IPS DF 6.9 (cell line): ENCODE results near the gene PLAC9.

Source experiments
- DNase-seq: peaks from one replicate; pipeline ENCODE4 v3.0.0-alpha.2; 2013; ENCODE audit warnings: low read depth, low spot score
- H3K27ac ChIP-seq: one replicate; pipeline ENCODE4 v1.5.1; 2013; ENCODE audit warnings: low read length, control low read depth
- H3K27me3 ChIP-seq: 2 replicates; pipeline ENCODE4 v1.6.1; 2013; ENCODE audit warnings: mild to moderate bottlenecking, low read length; ENCODE audit not compliant: control insufficient read depth, insufficient read depth
- H3K36me3 ChIP-seq: 2 replicates; pipeline ENCODE4 v1.6.1; 2013; ENCODE audit warnings: low read length; ENCODE audit not compliant: control insufficient read depth, insufficient read depth
- H3K4me1 ChIP-seq: 2 replicates; pipeline ENCODE4 v1.6.1; 2013; ENCODE audit warnings: low read length; ENCODE audit not compliant: control insufficient read depth, insufficient read depth
- H3K4me3 ChIP-seq: 2 replicates; pipeline ENCODE4 v1.5.1; 2013; ENCODE audit warnings: mild to moderate bottlenecking, low read length
- H3K9me3 ChIP-seq: 2 replicates; pipeline ENCODE4 v1.6.1; 2013; ENCODE audit warnings: low read length, inconsistent platforms; ENCODE audit not compliant: control insufficient read depth, insufficient read depth
- WGBS: extraction: QIAGEN DNeasy Blood & Tissue Kit; methylation state at CpG from one replicate; pipeline ENCODE4 v1.1.7; 2013; ENCODE audit warnings: mixed read lengths, missing lambda C conversion rate; ENCODE audit not compliant: insufficient read length, insufficient coverage; 5-methylcytosine and 5-hydroxymethylcytosine counted together

Gene PLAC9

DNA sequence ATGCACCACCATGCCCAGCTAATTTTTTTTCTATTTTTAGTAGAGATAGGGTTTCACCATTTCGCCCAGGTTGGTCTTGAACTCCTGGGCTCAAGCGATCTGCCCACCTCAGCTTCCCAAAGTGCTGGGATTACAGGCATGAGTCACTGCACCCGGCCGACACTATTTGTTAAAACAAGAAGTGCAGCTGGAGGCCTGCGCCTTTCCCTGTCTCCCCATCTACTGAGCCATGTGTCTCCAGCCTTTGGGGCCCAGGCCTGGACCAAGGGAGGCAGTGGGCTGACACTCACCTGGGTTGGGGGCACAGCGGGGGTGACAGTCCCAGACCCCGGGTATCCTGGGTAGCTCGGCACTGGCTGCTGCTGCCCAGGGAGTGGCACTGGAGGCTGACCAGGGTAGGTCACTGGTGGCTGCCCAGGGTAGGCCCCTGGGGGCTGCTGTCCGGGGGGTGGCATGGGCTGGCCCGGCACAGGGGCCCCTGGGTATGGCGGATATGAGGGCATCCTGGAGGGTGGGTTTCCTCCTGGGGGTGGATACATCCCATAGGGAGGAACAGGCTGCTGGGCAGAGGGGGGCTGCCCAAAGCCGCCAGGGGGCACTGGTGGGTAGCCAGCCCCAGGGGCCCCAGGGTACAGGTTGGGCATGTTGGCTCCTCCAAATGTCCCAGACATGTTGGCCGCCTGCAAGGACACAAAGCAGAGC is 36.3 kb downstream of the PLAC9 start:
- DNase-seq, result no peak
- Histone ChIP-seq H3K27ac (no peak overlapping the region), H3K27me3 (no peaks in the 10 kb centered on the region), H3K9me3 (no peaks in the 10 kb centered on the region), H3K4me1 (peaks cover 4% of the 10 kb centered on the region), H3K4me3 (no peak overlapping the region), H3K36me3 (no peaks in the 10 kb centered on the region; the same call in 1 of the 2 replicates)
- no CpG with 5 or more reads among the region's 13 CpGs for WGBS

DNA sequence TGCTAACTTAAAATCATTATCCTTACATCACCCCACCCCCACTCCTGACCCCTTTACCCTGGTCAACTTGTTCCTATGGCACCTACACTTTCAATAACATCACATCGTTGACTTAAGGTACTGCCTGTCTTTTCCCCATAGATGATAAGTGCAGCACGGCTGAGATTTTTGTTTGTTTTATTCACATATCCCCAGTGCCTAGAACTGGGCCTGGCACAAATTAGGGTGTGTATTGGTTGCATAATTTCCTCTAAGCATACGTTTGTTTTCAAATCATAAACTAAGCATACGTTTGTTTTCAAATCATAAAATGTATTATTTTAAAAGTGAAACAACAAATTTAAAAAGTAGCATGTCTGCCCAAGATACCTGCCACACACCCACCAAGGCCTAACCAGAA is 37.5 kb downstream of the PLAC9 start:
- H3K4me3 ChIP-seq, result no peak overlapping the region
- peaks cover 4% of the 10 kb centered on the region for H3K4me1 ChIP-seq
- H3K27me3 ChIP-seq, result no peaks in the 10 kb centered on the region
- H3K9me3 ChIP-seq, result no peaks in the 10 kb centered on the region
- no peaks in the 10 kb centered on the region; the same call in 1 of the 2 replicates for H3K36me3 ChIP-seq
- no CpG with 5 or more reads among the region's 4 CpGs for WGBS
- no peak overlapping the region for H3K27ac ChIP-seq
- DNase-seq, result no peak

DNA sequence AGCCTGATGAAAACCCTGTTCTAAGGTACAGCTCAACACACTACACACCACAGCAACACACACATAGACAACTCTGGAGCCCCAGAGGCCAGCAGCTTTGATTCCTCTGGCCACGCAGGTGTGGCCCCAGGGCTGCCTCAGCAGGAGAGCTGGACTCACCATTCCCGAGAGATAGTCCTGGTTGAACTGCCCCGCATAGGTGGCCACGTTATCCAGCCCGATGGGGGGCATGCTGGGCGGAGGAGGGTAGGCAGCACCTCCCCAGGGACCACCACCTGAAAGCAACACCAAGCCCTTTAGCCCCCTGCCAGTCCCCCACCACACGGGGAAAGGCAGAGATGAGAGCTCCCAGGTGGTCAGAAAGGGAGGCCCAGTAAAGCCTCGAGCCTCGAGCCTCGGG is 38.1 kb downstream of the PLAC9 start:
- Histone ChIP-seq H3K4me3 (no peak overlapping the region), H3K4me1 (peaks cover 4% of the 10 kb centered on the region), H3K9me3 (no peaks in the 10 kb centered on the region), H3K36me3 (no peaks in the 10 kb centered on the region; the same call in 1 of the 2 replicates), H3K27ac (no peak overlapping the region), H3K27me3 (no peaks in the 10 kb centered on the region)
- no CpG with 5 or more reads among the region's 10 CpGs for WGBS
- no peak for DNase-seq

DNA sequence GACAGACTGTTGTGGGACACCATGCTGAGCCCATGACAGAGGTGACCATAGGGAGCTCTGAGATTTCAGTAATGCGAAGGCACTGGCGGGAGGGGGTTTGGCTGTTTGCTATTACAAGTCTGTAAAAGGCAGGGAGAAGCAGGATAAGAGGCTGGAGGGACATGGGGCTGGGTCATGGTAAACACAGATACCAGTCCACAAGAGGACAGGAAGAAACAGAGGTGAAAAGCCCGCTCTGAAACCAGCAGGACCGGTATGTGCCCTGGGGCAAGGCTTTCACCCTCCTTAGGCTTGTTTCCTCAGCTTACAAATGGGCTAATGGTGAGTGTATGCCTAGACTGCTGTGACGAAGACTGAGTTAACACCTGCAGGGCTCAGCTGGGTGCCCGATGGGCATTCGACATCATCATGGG is 38.7 kb downstream of the PLAC9 start:
- H3K4me3 ChIP-seq, result no peak overlapping the region
- no peak for DNase-seq
- peaks cover 4% of the 10 kb centered on the region for H3K4me1 ChIP-seq
- no CpG with 5 or more reads among the region's 7 CpGs for WGBS
- no peaks in the 10 kb centered on the region for H3K36me3 ChIP-seq
- H3K9me3 ChIP-seq, result no peaks in the 10 kb centered on the region
- H3K27ac ChIP-seq, result no peak overlapping the region
- no peaks in the 10 kb centered on the region for H3K27me3 ChIP-seq

DNA sequence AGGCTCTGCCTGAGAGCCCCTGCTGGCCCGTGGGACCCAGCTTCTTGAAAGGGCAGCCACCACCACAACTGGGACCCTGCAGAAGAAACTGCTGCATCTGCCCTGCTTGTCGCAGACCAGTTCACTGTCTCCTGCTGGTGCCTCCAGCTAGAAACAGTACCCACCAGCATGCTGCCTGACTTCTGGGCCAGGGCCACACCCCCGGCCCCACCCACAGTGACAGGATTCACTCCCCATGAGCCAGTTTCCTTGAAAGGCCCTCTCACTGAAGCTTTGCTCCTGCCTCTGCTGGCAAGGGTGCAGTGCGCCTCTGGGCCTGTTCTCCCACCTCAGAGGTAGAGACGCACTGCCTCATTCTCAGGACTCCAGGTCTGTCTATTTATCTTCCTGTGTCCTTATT is 40.4 kb downstream of the PLAC9 start:
- H3K4me3 ChIP-seq, result no peak overlapping the region
- H3K36me3 ChIP-seq, result no peaks in the 10 kb centered on the region
- no peaks in the 10 kb centered on the region for H3K27me3 ChIP-seq
- WGBS, result no CpG with 5 or more reads among the region's 5 CpGs
- H3K4me1 ChIP-seq, result peaks cover 4% of the 10 kb centered on the region
- no peak for DNase-seq
- H3K9me3 ChIP-seq, result no peaks in the 10 kb centered on the region
- H3K27ac ChIP-seq, result no peak overlapping the region

DNA sequence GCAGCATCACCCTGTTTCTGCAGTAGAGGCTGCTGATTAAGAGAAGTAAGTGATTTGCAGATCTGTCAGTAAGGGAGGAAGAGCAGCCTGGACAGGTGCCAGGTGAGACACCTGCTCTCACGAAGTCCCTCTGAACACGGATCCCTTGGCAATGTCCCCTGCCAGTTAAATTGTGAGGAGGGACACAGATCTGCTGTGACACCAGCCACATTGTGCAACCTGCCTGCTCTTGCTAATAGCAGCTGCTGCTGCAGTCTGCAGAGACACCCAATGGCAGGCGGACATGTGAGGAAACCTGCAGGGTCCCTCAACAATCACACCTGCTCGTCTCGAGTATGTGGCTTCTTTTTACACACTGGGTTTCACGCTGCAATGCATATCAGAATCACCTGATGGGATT is 40.9 kb downstream of the PLAC9 start:
- Histone ChIP-seq H3K4me1 (peaks cover 4% of the 10 kb centered on the region), H3K27ac (no peak overlapping the region), H3K9me3 (no peaks in the 10 kb centered on the region), H3K27me3 (no peaks in the 10 kb centered on the region), H3K4me3 (no peak overlapping the region), H3K36me3 (no peaks in the 10 kb centered on the region)
- WGBS, result no CpG with 5 or more reads among the region's 6 CpGs
- no peak for DNase-seq

DNA sequence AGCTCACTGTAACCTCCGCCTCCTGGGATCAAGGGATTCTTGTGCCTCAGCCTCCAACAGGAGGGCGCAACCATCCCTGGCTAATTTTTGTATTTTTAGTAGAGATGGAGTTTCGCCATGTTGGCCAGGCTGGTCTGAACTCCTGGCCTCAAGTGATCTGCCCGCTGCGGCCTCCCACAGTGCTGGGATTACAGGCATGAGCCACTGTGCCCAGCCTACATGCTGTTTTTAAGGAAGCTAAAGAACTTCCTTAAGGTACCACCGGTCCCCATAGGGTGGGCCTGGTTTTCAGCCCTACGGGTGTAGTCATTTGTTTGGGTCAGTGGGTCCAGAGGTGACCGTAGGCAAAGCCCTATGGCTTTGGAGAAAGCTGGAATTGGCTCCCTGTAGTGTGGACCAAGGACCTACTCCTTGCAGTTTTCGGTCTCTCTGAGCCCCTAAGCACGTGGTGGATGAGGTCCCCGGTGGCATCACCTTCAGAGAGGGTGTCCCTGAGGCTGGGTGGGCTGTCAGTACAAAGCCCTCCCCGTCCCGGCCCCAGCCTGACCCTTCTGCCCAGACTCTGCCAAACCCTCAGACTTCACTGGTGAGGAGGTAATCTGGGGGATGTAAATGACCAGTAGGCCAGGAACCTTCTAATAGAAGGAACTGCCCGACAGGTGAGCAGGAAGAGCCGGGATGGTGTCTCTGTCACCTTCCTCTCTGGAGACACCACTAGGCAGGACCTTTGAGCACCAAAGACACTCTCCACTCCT is 42.3 kb downstream of the PLAC9 start:
- no CpG with 5 or more reads among the region's 15 CpGs for WGBS
- Histone ChIP-seq H3K27me3 (no peaks in the 10 kb centered on the region), H3K4me3 (no peak overlapping the region), H3K36me3 (no peaks in the 10 kb centered on the region), H3K4me1 (peaks cover 4% of the 10 kb centered on the region), H3K9me3 (no peaks in the 10 kb centered on the region), H3K27ac (no peak overlapping the region)
- DNase-seq, result no peak

DNA sequence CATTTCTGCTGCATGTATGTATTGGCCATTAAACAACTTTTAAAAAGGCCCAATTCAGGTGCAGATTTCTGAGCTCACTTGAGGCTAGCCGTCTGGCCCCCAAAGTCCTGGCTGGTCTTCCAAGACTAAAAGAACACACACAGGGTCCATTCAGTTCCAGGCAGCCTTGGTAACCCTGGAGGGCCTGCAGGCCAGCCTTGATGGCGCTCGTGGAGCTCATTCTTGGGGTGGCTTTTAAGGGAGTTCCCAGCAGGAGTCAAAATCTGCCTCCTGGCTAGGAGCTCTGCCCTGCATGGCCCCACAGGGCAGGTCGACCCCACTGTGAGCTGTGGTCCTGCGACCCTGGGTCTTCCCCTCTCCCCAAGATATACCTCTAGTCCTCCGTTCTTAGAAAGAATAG is 44.0 kb downstream of the PLAC9 start:
- peaks cover 4% of the 10 kb centered on the region for H3K4me1 ChIP-seq
- no peaks in the 10 kb centered on the region for H3K36me3 ChIP-seq
- WGBS, result no CpG with 5 or more reads among the region's 6 CpGs
- no peak overlapping the region for H3K4me3 ChIP-seq
- H3K9me3 ChIP-seq, result no peaks in the 10 kb centered on the region
- H3K27ac ChIP-seq, result no peak overlapping the region
- no peaks in the 10 kb centered on the region for H3K27me3 ChIP-seq
- DNase-seq, result no peak

DNA sequence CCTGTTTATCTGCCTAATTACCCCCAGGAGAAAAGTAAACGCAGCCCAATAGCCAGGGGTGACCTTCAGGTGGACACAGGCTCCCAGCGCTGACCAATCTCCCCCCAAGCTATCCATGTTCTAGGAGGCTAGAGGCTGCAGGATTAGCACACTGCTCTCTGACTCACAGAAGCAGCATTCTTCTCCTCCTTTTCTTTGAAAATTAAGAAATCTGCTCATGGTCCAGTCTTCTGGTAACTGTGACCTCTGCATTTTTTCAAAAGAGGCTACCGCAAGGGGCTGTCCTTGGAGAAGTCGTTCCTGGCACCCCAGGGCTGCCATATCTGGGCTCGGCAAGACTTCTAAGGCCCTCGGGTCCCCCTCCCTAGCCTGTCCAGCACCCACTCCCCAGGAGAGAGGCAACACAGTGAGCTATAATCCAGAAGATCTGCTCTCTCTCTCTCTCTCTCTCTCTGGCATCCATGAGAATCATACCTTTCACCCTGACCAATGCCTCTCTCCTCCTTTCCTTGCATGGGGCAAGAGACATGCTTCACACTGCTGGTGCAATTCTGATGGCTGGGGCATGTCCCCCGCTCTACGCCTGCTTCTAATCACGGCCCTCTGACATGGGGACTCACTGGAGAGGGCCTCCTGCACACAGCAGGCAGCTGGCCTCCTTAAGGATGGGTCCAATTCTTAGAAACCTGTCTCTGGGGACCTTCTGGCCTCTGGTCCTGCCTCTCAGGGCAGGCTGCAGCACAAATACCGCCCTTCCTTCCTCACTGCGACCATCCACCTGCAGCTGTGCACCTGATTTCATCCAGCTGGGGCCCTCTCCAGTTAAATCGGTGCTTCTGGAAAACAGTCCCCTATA is 45.5 kb downstream of the PLAC9 start:
- H3K27me3 ChIP-seq, result no peaks in the 10 kb centered on the region
- H3K27ac ChIP-seq, result no peak overlapping the region
- no CpG with 5 or more reads among the region's 12 CpGs for WGBS
- DNase-seq, result no peak
- no peaks in the 10 kb centered on the region for H3K36me3 ChIP-seq
- no peak overlapping the region for H3K4me3 ChIP-seq
- peaks cover 1% of the 10 kb centered on the region for H3K4me1 ChIP-seq
- no peaks in the 10 kb centered on the region for H3K9me3 ChIP-seq

DNA sequence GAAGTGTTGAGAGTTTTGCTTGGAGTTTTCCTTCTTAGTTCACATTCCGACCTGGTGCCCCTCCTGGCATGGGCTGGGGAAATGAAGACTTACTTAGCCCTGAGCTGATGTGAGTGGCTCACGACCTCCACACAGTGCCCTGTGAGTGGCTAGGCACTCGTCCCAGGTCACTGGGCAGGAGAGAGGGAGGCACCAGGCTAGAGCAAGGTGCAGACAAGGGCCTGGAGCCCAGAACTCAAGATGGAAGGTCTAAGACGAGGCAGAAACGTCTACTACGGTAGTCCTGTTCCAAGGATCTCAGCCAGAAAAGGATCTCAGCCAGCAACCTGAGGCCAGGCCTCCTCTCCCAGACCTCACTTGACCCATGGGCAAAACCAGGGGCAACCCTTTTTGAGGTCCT is 50.5 kb downstream of the PLAC9 start:
- Histone ChIP-seq H3K36me3 (no peaks in the 10 kb centered on the region), H3K4me1 (no peaks in the 10 kb centered on the region; the same call in 1 of the 2 replicates), H3K4me3 (no peak overlapping the region), H3K27ac (no peak overlapping the region), H3K27me3 (no peaks in the 10 kb centered on the region), H3K9me3 (no peaks in the 10 kb centered on the region)
- WGBS, result no CpG with 5 or more reads among the region's 6 CpGs
- no peak for DNase-seq
